Upper lobe of left lung (tissue), 6 donors: ENCODE data around the gene USH1C. TPM values are rescaled to one million over a fixed set of nuclear protein-coding genes. Genes with fewer than 3 reads are reported as not detected.

ENCODE experiments used
- ATAC-seq, 2 donors: fragments of 200-7000 bp; cut with Tn5 transposase; one replicate each; pipeline ENCODE4 v1.9.1; 2022; ENCODE audit warnings: mild to moderate bottlenecking in 2 of 2, moderate library complexity in 2 of 2; ENCODE audit not compliant: low FRiP score in 2 of 2
- DNase-seq, 2 donors: peaks; one replicate each; pipeline ENCODE4 v3.0.0-alpha.2; 2019 to 2020
- H3K27ac ChIP-seq, 4 donors: fragments of 200-600 bp; sonication (generic); one replicate each; pipeline ENCODE4 v1.5.1; 2016 to 2019
- H3K27me3 ChIP-seq, 4 donors: fragments of 200-600 bp; sonication (generic); one replicate each; pipeline ENCODE4 v1.5.1; 2017 to 2019
- H3K36me3 ChIP-seq, 4 donors: fragments of 200-600 bp; sonication (generic); one replicate each; pipeline ENCODE4 v1.5.1; 2016 to 2019
- H3K4me1 ChIP-seq, 4 donors: fragments of 200-600 bp; sonication (generic); one replicate each; pipeline ENCODE4 v1.5.1; 2018 to 2019
- H3K4me3 ChIP-seq, 4 donors: fragments of 200-600 bp; sonication (generic); one replicate each; pipeline ENCODE4 v1.5.1; 2017 to 2019; ENCODE audit warnings: mild to moderate bottlenecking in 2 of 4, moderate library complexity in 1 of 4
- H3K9me3 ChIP-seq, 4 donors: fragments of 200-600 bp; sonication (generic); one replicate each; pipeline ENCODE4 v1.5.1; 2018 to 2019
- EP300 ChIP-seq, 4 donors: sonication (generic); formaldehyde crosslinking; IDR thresholded peaks; one replicate each; pipeline ENCODE4 v1.5.1; 2017; ENCODE audit warnings: antibody characterized with exemption in 4 of 4, control low read depth in 2 of 4
- POLR2A ChIP-seq, 4 donors: fragments of 450-650 bp; IDR thresholded peaks; one replicate each; pipeline ENCODE4 v1.5.1; 2016 to 2017; ENCODE audit warnings: antibody characterized with exemption in 4 of 4, mild to moderate bottlenecking in 2 of 4
- POLR2AphosphoS5 ChIP-seq, 2 donors: sonication (generic); formaldehyde crosslinking; IDR thresholded peaks; one replicate each; pipeline ENCODE4 v1.5.1; 2017; ENCODE audit warnings: antibody characterized with exemption in 2 of 2
- WGBS, 2 donors: methylation state at CpG; one replicate each; pipeline ENCODE4 v1.1.5; 2017 to 2018; 5-methylcytosine and 5-hydroxymethylcytosine counted together
- total RNA-seq, 6 donors: library from RNA; depleted of rRNA in 4 of 6; stranded (reverse); fragments of >200 nt in 4 of 6; gene quantifications; one replicate each; pipeline versions ENCODE4 v1.1.0 to v1.2.1, GENCODE V29; 2016 to 2021
- TF ChIP-seq, protein P1 (sequence below), 6 experiments: fragments of 450-650 bp in 4 of 6; fragments of 200-600 bp in 2 of 6; sonication (generic) in 2 of 6; IDR thresholded peaks; one replicate each; pipeline ENCODE4 v1.5.1; 2016 to 2019; ENCODE audit warnings: antibody characterized with exemption in 6 of 6
- donor health status: DM: no; HTN: no; CAD: no; lungs with moderate emphysema.
- donor health status: DM: no; HTN: yes; CAD: no; lungs with severe emphysema.

USH1C gene
- total RNA-seq, 6 donors from 2014 or later: 0.20 to 2.5 (median 1.2) TPM; not detected in 3

DNA sequence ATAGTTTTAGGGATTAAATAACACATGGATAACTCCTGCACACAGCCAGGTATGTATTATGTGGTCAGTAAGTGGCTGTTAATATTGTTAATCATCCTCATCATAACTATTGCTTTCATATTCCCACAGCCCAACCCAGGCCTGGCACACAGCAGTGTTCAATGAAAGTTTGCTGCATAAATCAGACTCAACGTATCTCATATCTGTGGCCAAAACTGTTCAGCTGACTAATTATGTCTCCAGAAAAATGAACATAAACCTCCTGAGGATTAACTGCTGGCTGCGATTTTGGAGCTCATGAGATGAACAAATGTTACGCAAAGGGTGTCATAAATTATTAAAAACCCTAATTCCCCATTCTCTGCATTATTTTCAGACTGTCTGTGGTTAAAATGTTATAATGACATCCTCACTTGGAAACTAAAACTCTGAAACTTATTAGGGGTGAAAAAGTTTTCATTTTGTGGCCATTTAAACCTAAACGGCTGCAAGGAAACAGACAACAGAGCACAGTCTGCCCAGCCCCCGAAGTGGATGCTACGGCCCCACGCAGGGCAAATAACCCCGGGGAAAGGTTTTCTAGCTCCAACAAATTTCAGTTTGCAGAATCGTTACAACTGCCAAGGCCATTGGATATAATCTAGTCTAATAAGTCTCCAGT lies 84.8 kb downstream of the USH1C start:
- Histone ChIP-seq H3K27me3 (no peaks in the 10 kb centered on the region), H3K4me1 (peaks cover 0 to 6% (median 3%) of the 10 kb centered on the region in 4 donors), H3K36me3 (peaks cover 0 to 11% (median 0%) of the 10 kb centered on the region in 4 donors), H3K4me3 (no peak overlapping the region), H3K27ac (no peak overlapping the region), H3K9me3 (no peaks in the 10 kb centered on the region)
- TF ChIP-seq, protein P1, sequence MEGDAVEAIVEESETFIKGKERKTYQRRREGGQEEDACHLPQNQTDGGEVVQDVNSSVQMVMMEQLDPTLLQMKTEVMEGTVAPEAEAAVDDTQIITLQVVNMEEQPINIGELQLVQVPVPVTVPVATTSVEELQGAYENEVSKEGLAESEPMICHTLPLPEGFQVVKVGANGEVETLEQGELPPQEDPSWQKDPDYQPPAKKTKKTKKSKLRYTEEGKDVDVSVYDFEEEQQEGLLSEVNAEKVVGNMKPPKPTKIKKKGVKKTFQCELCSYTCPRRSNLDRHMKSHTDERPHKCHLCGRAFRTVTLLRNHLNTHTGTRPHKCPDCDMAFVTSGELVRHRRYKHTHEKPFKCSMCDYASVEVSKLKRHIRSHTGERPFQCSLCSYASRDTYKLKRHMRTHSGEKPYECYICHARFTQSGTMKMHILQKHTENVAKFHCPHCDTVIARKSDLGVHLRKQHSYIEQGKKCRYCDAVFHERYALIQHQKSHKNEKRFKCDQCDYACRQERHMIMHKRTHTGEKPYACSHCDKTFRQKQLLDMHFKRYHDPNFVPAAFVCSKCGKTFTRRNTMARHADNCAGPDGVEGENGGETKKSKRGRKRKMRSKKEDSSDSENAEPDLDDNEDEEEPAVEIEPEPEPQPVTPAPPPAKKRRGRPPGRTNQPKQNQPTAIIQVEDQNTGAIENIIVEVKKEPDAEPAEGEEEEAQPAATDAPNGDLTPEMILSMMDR (IDR thresholded peaks at IDR 0.05): no peak
- TF ChIP-seq EP300 (IDR thresholded peaks at IDR 0.05): no peak
- no peak for TF ChIP-seq POLR2A (IDR thresholded peaks at IDR 0.05)
- TF ChIP-seq POLR2AphosphoS5 (IDR thresholded peaks at IDR 0.05): no peak
- ATAC-seq (peak in 1 of 2 donors; percentile 75), DNase-seq (no peak)
- WGBS, 2 donors: 79 to 82% methylated on average over 9 of the region's 9 CpGs

DNA sequence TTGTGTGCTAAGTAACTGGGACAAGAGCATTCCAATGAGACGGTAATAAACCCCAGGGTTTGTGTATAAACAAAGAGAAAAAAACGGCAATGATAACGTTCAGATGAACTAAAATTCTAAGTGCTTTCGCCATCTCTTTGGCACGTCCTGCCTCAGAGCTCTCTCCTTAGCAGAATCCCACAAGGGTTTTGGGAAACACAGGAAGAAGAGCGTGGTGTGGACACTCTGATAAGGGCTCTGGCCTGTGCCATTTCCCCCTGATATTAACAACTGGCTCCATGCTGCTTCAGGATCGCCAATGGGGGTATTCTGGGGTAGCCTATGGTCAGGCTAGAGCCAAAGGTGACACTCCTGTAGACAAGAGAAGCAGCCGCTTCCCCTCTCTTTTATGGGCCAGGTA lies 85.9 kb downstream of the USH1C start:
- Histone ChIP-seq H3K4me1 (peaks cover 0 to 6% (median 1%) of the 10 kb centered on the region in 4 donors), H3K27me3 (no peaks in the 10 kb centered on the region), H3K9me3 (no peaks in the 10 kb centered on the region), H3K4me3 (no peak overlapping the region), H3K36me3 (peaks cover 0 to 16% (median 0%) of the 10 kb centered on the region in 4 donors), H3K27ac (peak overlapping the region in 2 of 4 donors; percentile 63 to 67)
- DNase-seq (no peak), ATAC-seq (peak in 1 of 2 donors; percentile 25)
- TF ChIP-seq POLR2A (IDR thresholded peaks at IDR 0.05) (no peak), POLR2AphosphoS5 (IDR thresholded peaks at IDR 0.05) (peak in 1 of 2 donors; percentile 49), EP300 (IDR thresholded peaks at IDR 0.05) (peak in 1 of 4 donors; percentile 71)
- TF ChIP-seq, protein P1 (IDR thresholded peaks at IDR 0.05): no peak
- 37 to 39% methylated on average over 8 of the region's 8 CpGs for WGBS, 2 donors

DNA sequence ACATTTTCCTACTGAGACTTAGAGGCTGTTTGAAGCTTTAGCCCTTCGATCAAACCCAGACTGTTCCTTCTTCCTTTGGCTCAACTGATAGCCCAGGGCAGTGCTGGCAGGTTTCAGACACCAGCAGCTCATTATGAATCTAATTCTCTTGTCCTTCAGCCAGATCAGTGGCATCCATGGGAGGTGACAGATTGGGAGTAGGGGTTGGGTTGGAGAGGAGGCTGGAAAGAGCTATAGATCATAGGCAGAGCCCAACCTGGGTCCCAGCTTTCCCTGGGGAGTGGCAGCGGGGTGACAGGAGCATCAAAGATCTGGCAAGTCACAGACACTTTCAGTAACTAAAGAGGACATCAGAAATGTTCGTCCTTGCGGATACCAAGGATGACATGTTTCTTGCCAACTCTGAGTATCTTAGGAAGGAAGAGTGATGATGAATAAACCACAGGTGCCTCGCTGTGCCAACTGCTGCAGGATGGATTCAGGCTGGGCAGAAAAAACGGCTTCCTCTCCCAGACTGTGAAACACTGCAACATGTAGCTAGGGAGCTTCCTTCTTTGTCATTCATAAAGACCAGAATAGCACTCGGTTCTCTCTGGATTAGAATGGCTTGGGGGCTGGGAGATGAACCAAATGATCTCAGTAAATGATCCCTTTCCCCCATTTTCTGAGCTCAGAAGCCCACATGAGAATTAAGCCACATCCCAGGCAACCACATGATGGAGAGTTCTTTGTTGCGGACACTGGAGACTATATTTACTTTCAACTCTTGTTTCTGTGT lies 86.6 kb downstream of the USH1C start:
- Histone ChIP-seq H3K27me3 (no peaks in the 10 kb centered on the region), H3K36me3 (peaks cover 0 to 17% (median 0%) of the 10 kb centered on the region in 4 donors), H3K9me3 (no peaks in the 10 kb centered on the region), H3K27ac (peak overlapping the region in 2 of 4 donors; percentile 63 to 67), H3K4me1 (peaks cover 0 to 6% (median 1%) of the 10 kb centered on the region in 4 donors), H3K4me3 (no peak overlapping the region)
- ATAC-seq (no peak), DNase-seq (no peak)
- 47 to 49% methylated on average over 8 of the region's 8 CpGs for WGBS, 2 donors
- TF ChIP-seq EP300 (IDR thresholded peaks at IDR 0.05) (no peak), POLR2AphosphoS5 (IDR thresholded peaks at IDR 0.05) (peak in 1 of 2 donors; percentile 56)

DNA sequence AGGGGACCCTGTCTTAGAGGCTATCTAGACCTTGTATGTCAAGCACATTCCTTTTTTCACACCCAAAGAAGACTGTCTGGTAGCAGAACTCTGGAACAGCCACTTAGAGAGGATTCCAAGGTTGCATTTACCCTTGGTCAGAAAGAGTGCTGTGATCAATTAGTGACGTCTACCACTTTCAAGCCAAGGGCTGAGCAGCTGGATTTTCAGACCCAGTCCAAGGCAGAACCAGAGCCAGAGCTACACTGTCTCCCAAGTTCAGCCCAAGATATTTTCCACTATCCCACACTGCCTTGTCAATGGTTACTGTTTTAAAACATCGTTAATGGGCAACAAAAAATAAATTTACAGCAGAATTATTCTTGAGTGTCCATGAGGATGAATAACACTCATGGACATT lies 91.5 kb downstream of the USH1C start:
- DNase-seq (no peak), ATAC-seq (peak in 1 of 2 donors; percentile 38)
- TF ChIP-seq EP300 (IDR thresholded peaks at IDR 0.05): no peak
- TF ChIP-seq, protein P1 (IDR thresholded peaks at IDR 0.05): no peak
- no peak for TF ChIP-seq POLR2A (IDR thresholded peaks at IDR 0.05)
- no peak for TF ChIP-seq POLR2AphosphoS5 (IDR thresholded peaks at IDR 0.05)
- no peak overlapping the region for H3K27ac ChIP-seq
- H3K4me1 ChIP-seq: peaks cover 0 to 6% (median 0%) of the 10 kb centered on the region in 4 donors
- H3K9me3 ChIP-seq: no peaks in the 10 kb centered on the region
- H3K27me3 ChIP-seq: no peaks in the 10 kb centered on the region
- WGBS, 2 donors: 88 to 90% methylated on average over 2 of the region's 2 CpGs
- peaks cover 0 to 22% (median 0%) of the 10 kb centered on the region in 4 donors for H3K36me3 ChIP-seq
- H3K4me3 ChIP-seq: no peak overlapping the region

DNA sequence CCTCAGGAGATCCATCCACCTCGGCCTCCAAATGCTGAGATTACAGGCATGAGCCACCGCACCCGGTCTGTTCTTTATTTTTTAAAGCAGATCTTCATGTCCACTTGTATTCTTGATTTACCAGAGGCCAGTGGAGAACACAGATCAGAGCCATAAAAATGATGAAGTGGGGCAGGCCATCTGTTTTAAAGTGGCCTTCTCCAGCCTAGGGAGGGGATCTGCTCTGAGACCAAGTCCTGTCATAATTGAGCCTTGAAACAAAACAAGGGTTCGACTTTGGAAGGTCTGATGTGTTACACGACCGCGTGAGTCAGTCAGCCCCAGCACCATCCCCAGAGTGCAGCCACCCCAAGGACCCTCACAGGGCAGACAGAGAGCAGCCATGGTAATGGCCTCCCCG lies 95.1 kb downstream of the USH1C start:
- TF ChIP-seq, protein P1 (IDR thresholded peaks at IDR 0.05): no peak
- no peak for TF ChIP-seq EP300 (IDR thresholded peaks at IDR 0.05)
- TF ChIP-seq POLR2A (IDR thresholded peaks at IDR 0.05): no peak
- no peak for TF ChIP-seq POLR2AphosphoS5 (IDR thresholded peaks at IDR 0.05)
- Histone ChIP-seq H3K27me3 (no peaks in the 10 kb centered on the region), H3K36me3 (peaks cover 0 to 30% (median 0%) of the 10 kb centered on the region in 4 donors), H3K9me3 (no peaks in the 10 kb centered on the region), H3K27ac (no peak overlapping the region), H3K4me1 (no peaks in the 10 kb centered on the region), H3K4me3 (no peak overlapping the region)
- WGBS, 2 donors: 84 to 94% methylated on average over 8 of the region's 8 CpGs
- DNase-seq (no peak), ATAC-seq (no peak)
